Thyroid gland (tissue), 4 donors: ENCODE data around the gene CLIC5. TPM values are rescaled to one million over a fixed set of nuclear protein-coding genes. Genes with fewer than 3 reads are reported as not detected.

ENCODE experiments used
- DNase-seq, 2 donors: peaks; one replicate each; pipeline ENCODE4 v3.0.0-alpha.2; 2019
- H3K27ac ChIP-seq, 3 donors: fragments of 200-600 bp; sonication (generic); 1 replicate in 2 of 3; 2 replicates in 1 of 3; pipeline ENCODE4 v1.5.1; 2016 to 2019; ENCODE audit warnings: mild to moderate bottlenecking in 1 of 3, moderate library complexity in 1 of 3
- H3K27me3 ChIP-seq: fragments of 200-600 bp; sonication (generic); one replicate; pipeline ENCODE4 v1.5.1; 2019
- H3K36me3 ChIP-seq, 2 donors: fragments of 200-600 bp; sonication (generic); one replicate each; pipeline ENCODE4 v1.5.1; 2016 to 2019
- H3K4me1 ChIP-seq, 2 donors: fragments of 200-600 bp; sonication (generic); one replicate each; pipeline ENCODE4 v1.5.1; 2017 to 2019
- H3K4me3 ChIP-seq, 3 donors: fragments of 200-600 bp; sonication (generic); replicated peaks in 1 of 3; 1 replicate in 2 of 3; 2 replicates in 1 of 3; pipeline ENCODE4 v1.5.1; 2016; ENCODE audit warnings: mild to moderate bottlenecking in 1 of 3
- H3K9me3 ChIP-seq: fragments of 200-600 bp; sonication (generic); one replicate; pipeline ENCODE4 v1.5.1; 2017
- POLR2A ChIP-seq, 2 donors: fragments of 450-650 bp; IDR thresholded peaks; one replicate each; pipeline ENCODE4 v1.6.1; 2017; ENCODE audit warnings: antibody characterized with exemption in 2 of 2, mild to moderate bottlenecking in 2 of 2, moderate library complexity in 1 of 2
- whole genome bisulfite sequencing, 2 donors: methylation state at CpG; one replicate each; pipeline ENCODE4 v1.1.5; 2017; 5-methylcytosine and 5-hydroxymethylcytosine counted together
- intact Hi-C: fragments of 100-400 bp; cut with DNase I; formaldehyde crosslinking; loops from one replicate; pipeline ENCODE4 v1.15.1; 2023
- total RNA-seq, 4 donors: library from RNA; depleted of rRNA; stranded (reverse); fragments of >200 nt; gene quantifications; one replicate each; pipeline ENCODE4 v1.2.3, GENCODE V29; 2016
- TF ChIP-seq, protein P1 (sequence below), 6 experiments: fragments of 200-600 bp in 3 of 6; fragments of 450-650 bp in 3 of 6; sonication (generic) in 3 of 6; IDR thresholded peaks; one replicate each; pipeline ENCODE4 v1.5.1; 2016 to 2019; ENCODE audit warnings: antibody characterized with exemption in 6 of 6, mild to moderate bottlenecking in 2 of 6, inconsistent platforms in 1 of 6, moderate library complexity in 1 of 6

The CLIC5 gene
- total RNA-seq, 4 donors from 2014 or later, result 10.5 to 15.5 (median 11.7) TPM

DNA sequence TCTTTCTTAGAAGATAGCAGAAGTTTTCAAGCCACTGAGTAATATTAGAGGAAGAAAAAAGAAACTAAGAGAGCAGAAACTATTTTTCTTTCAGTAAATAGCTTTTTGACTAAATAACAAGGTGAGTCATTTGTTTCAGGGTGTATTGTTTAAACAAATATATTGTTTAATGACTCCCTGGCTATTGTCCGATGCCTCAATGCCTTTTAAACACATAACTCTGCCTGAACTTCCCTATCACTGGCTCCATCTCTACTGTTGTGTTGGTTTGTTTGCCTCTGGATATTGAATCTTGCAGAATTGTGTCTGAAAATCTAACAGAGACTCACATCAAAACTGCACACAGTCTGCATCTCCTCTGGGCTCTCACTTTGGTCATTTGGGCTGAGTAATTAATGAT lies 19.6 kb upstream of the CLIC5 start:
- Histone ChIP-seq H3K36me3 (no peaks in the 10 kb centered on the region), H3K27me3 (no peaks in the 10 kb centered on the region), H3K27ac (no peak overlapping the region), H3K4me3 (no peak overlapping the region), H3K9me3 (no peaks in the 10 kb centered on the region), H3K4me1 (no peaks in the 10 kb centered on the region)
- no peak for TF ChIP-seq POLR2A (IDR thresholded peaks at IDR 0.05)
- TF ChIP-seq, protein P1, sequence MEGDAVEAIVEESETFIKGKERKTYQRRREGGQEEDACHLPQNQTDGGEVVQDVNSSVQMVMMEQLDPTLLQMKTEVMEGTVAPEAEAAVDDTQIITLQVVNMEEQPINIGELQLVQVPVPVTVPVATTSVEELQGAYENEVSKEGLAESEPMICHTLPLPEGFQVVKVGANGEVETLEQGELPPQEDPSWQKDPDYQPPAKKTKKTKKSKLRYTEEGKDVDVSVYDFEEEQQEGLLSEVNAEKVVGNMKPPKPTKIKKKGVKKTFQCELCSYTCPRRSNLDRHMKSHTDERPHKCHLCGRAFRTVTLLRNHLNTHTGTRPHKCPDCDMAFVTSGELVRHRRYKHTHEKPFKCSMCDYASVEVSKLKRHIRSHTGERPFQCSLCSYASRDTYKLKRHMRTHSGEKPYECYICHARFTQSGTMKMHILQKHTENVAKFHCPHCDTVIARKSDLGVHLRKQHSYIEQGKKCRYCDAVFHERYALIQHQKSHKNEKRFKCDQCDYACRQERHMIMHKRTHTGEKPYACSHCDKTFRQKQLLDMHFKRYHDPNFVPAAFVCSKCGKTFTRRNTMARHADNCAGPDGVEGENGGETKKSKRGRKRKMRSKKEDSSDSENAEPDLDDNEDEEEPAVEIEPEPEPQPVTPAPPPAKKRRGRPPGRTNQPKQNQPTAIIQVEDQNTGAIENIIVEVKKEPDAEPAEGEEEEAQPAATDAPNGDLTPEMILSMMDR (IDR thresholded peaks at IDR 0.05), result no peak
- 78 to 80% methylated on average over 1 of the region's 1 CpG for WGBS, 2 donors
- no peak for DNase-seq
- intact Hi-C loops, result no loop called here

DNA sequence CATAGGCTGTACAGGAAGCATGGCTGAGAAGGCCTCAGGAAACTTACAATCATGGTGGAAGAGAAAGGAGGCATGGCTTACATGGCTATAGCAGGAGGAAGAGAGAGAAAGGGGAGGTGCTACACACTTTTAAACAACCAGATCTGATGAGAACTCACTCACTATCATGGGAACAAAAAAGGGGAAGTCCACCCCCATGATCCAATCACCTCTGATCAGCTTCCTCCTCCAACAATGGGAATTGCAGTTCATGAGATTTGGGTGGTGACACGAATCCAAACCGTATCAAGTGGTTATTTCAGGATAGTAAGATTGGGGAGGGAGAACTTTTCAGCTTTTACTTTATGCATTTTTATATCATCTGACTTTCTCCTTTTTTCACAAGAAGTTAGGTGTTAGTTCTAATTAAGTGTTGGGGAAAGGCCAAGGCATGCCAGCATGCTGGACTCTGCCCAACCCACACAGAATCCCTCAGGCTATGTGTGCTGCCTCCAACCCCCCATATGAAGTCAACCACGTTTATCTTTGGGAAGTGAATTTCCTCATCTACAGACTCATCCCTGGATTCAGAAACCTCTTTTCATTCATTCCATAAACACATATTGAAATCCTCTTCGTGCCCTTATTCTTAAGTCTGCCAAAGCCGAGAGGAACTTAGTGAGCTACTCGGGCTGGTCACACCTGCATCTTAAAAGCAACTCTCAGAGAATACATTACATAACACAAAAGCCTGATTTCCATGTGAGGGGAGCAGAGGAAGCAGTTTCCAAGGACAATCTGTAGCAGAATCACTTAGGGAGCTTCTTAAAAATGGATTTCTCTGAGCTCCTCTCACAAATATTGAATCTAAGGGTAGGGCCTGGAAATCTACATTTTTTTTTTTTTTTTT lies 16.7 kb upstream of the CLIC5 start:
- no peaks in the 10 kb centered on the region for H3K36me3 ChIP-seq
- intact Hi-C loops, result no loop called here
- H3K4me3 ChIP-seq, result no peak overlapping the region
- no peak for DNase-seq
- H3K4me1 ChIP-seq, result no peaks in the 10 kb centered on the region
- H3K27ac ChIP-seq, result no peak overlapping the region
- TF ChIP-seq POLR2A (IDR thresholded peaks at IDR 0.05), result no peak
- TF ChIP-seq, protein P1 (IDR thresholded peaks at IDR 0.05), result no peak
- no peaks in the 10 kb centered on the region for H3K9me3 ChIP-seq
- H3K27me3 ChIP-seq, result no peaks in the 10 kb centered on the region
- WGBS, 2 donors, result 67 to 77% methylated on average over 6 of the region's 6 CpGs

DNA sequence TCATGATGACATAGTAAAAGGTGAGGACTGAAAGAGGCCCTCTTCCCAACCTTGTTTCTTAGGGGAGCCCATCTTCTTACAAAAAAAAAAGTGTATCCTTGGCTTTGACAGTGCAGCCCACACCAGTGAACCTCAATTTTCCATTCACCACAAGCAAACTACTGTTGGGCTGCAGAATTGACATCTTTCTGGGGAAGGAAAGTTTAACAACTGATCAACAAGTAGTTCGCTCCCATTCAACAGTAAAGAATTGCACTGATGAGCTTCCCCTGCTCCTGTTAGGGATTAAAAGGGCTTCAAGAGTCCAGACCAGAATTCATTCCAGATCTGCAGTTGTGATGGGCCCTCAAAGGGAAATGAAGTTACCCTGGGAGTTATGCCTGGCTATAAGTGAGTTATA lies 13.9 kb upstream of the CLIC5 start:
- Histone ChIP-seq H3K27ac (no peak overlapping the region), H3K36me3 (no peaks in the 10 kb centered on the region), H3K27me3 (no peaks in the 10 kb centered on the region), H3K4me3 (no peak overlapping the region), H3K4me1 (no peaks in the 10 kb centered on the region), H3K9me3 (no peaks in the 10 kb centered on the region)
- no peak for DNase-seq
- no peak for TF ChIP-seq POLR2A (IDR thresholded peaks at IDR 0.05)
- TF ChIP-seq, protein P1 (IDR thresholded peaks at IDR 0.05), result no peak
- intact Hi-C loops, result no loop called here
- 94% methylated on average over 1 of the region's 1 CpG for WGBS, 2 donors

DNA sequence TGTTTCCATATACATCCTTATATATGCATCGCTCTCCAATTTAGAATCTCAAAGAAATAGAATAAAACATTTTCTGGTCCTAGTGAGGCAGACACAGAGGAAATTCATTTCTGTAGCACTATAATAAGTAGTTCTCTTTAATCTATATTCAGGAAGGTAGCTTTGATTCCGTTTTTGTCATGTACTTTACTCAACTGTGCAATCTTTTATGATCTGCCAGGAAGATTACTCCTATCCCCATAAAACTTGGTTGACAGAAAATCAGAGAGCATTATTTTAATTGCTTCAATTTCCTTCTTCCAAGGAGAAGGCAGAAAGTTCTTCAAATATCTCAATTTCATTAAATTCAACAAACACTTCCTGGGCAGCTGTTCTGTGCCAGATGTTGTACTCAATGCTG lies 10.6 kb upstream of the CLIC5 start:
- H3K27me3 ChIP-seq, result no peaks in the 10 kb centered on the region
- H3K4me3 ChIP-seq, result no peak overlapping the region
- H3K27ac ChIP-seq, result no peak overlapping the region
- intact Hi-C loops, result no loop called here
- no peaks in the 10 kb centered on the region for H3K36me3 ChIP-seq
- no peaks in the 10 kb centered on the region for H3K4me1 ChIP-seq
- 86 to 91% methylated on average over 2 of the region's 2 CpGs for WGBS, 2 donors
- TF ChIP-seq, protein P1 (IDR thresholded peaks at IDR 0.05), result no peak
- no peak for TF ChIP-seq POLR2A (IDR thresholded peaks at IDR 0.05)
- no peak for DNase-seq
- H3K9me3 ChIP-seq, result no peaks in the 10 kb centered on the region

DNA sequence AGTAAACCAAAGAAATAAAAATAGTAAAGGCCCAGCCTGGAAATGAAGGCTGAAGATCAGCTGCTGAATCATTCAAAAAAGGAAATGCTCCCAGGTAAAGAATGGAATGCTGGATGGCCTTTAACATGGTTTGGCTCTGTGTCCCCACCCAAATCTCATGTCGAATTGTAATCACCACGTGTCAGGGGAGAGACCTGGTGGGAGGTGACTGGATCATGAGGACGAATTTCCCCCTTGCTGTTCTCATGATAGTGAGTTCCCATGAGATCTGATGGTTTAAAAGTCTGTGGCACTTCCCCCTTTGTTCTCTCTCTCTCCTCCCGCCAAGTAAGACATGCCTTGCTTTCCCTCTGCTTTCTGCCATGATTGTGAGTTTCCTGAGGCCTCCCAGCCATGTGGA lies 9.9 kb upstream of the CLIC5 start:
- Histone ChIP-seq H3K27ac (no peak overlapping the region), H3K4me1 (no peaks in the 10 kb centered on the region), H3K27me3 (no peaks in the 10 kb centered on the region), H3K9me3 (no peaks in the 10 kb centered on the region), H3K4me3 (no peak overlapping the region), H3K36me3 (no peaks in the 10 kb centered on the region)
- intact Hi-C loops, result no loop called here
- DNase-seq, result no peak
- WGBS, 2 donors, result 83 to 87% methylated on average over 4 of the region's 4 CpGs
- no peak for TF ChIP-seq POLR2A (IDR thresholded peaks at IDR 0.05)
- TF ChIP-seq, protein P1 (IDR thresholded peaks at IDR 0.05), result no peak
